PC-3 (cell line): Measurements from ENCODE around the gene HDAC8. TPM values are rescaled to one million over a fixed set of nuclear protein-coding genes. Genes with fewer than 3 reads are reported as not detected.

Experiments used
- ATAC-seq: fragments of 200-7000 bp; cut with Tn5 transposase; 2 replicates; pipeline ENCODE4 v1.9.1; 2020; ENCODE audit warnings: mild to moderate bottlenecking, moderate library complexity
- BruUV-seq: library from RNA; stranded (reverse); fragments of 400-500 nt; replicated peaks from 2 replicates; lab custom pipeline; 2021; lab: Mats Ljungman, UMichigan
- CTCF ChIA-PET: fragments of 300-600 bp; sonication (Branson Sonifier 250); formaldehyde crosslinking; loops from one replicate; lab custom pipeline; 2022; ENCODE audit warnings: antibody characterized with exemption; lab: Charles Lee
- POLR2A ChIA-PET: fragments of 300-600 bp; sonication (Branson Sonifier 250); formaldehyde crosslinking; loops from one replicate; lab custom pipeline; 2022; ENCODE audit warnings: antibody characterized with exemption; ENCODE audit not compliant: unreplicated experiment; lab: Charles Lee
- DNase-seq: peaks from one replicate; pipeline ENCODE4 v3.0.0-alpha.2; 2015
- H2AFZ ChIP-seq: fragments of 300-600 bp; sonication (generic); 2 replicates; pipeline ENCODE4 v1.6.0; 2016; ENCODE audit warnings: antibody characterized with exemption, low read length
- H3F3A ChIP-seq: fragments of 300-600 bp; sonication (generic); one replicate; pipeline ENCODE4 v1.6.0; 2017; ENCODE audit warnings: antibody characterized with exemption, low read length, control low read depth, mild to moderate bottlenecking; ENCODE audit not compliant: unreplicated experiment
- H3K27ac ChIP-seq: fragments of 300-600 bp; sonication (generic); 2 replicates; pipeline ENCODE4 v1.5.1; 2016; ENCODE audit warnings: mild to moderate bottlenecking, low read length
- H3K27me3 ChIP-seq: fragments of 300-600 bp; sonication (generic); 2 replicates; pipeline ENCODE4 v1.6.1; 2016; ENCODE audit warnings: low read length, mixed read lengths
- H3K36me3 ChIP-seq: fragments of 300-600 bp; sonication (generic); 2 replicates; pipeline ENCODE4 v1.6.1; 2016; ENCODE audit warnings: low read depth, mixed run types, low read length, mixed read lengths
- H3K4me1 ChIP-seq: fragments of 300-600 bp; sonication (generic); 2 replicates; pipeline ENCODE4 v1.5.1; 2016; ENCODE audit warnings: low read length; ENCODE audit not compliant: insufficient read depth
- H3K4me2 ChIP-seq: fragments of 300-600 bp; sonication (generic); 2 replicates; pipeline ENCODE4 v1.6.0; 2016; ENCODE audit warnings: low read length
- H3K4me3 ChIP-seq: fragments of 300-600 bp; sonication (generic); 2 replicates; pipeline ENCODE4 v1.5.1; 2016; ENCODE audit warnings: mild to moderate bottlenecking, low read length, mixed read lengths
- H3K79me2 ChIP-seq: fragments of 300-600 bp; sonication (generic); 2 replicates; pipeline ENCODE4 v1.6.1; 2017; ENCODE audit warnings: low read length, mixed read lengths
- H3K9ac ChIP-seq: fragments of 300-600 bp; sonication (generic); 2 replicates; pipeline ENCODE4 v1.6.0; 2016; ENCODE audit warnings: mild to moderate bottlenecking, low read length
- H3K9me2 ChIP-seq: fragments of 300-600 bp; sonication (generic); replicated peaks from 2 replicates; pipeline ENCODE4 v1.6.1; 2016; ENCODE audit warnings: mixed run types, low read length, mixed read lengths
- H3K9me3 ChIP-seq: fragments of 300-600 bp; sonication (generic); 2 replicates; pipeline ENCODE4 v1.6.1; 2016; ENCODE audit warnings: low read length, mixed read lengths
- H4K20me1 ChIP-seq: fragments of 300-600 bp; sonication (generic); 2 replicates; pipeline ENCODE4 v1.6.1; 2016; ENCODE audit warnings: low read length, mixed read lengths
- EZH2 ChIP-seq: fragments of 300-600 bp; sonication (generic); IDR thresholded peaks from one replicate; pipeline ENCODE4 v1.6.1; 2017; ENCODE audit warnings: antibody characterized with exemption, mild to moderate bottlenecking, low read length; ENCODE audit not compliant: unreplicated experiment
- EZH2phosphoT487 ChIP-seq: fragments of 300-600 bp; sonication (generic); IDR thresholded peaks from 2 replicates; pipeline ENCODE4 v1.6.1; 2018; ENCODE audit warnings: mild to moderate bottlenecking, antibody characterized with exemption, low read length, borderline replicate concordance
- intact Hi-C: fragments of 100-400 bp; cut with micrococcal nuclease; formaldehyde crosslinking; loops from 2 replicates; pipeline ENCODE4 v1.9.0; 2023
- total RNA-seq: library from RNA; depleted of rRNA; stranded (reverse); fragments of >200 nt; gene quantifications from 2 replicates; pipeline ENCODE4 v1.2.3, GENCODE V29; 2014
- TF ChIP-seq, protein P1 (sequence below): fragments of 300-600 bp; sonication (generic); conservative IDR thresholded peaks from 2 replicates; pipeline ENCODE4 v1.5.1; 2017; ENCODE audit warnings: antibody characterized with exemption, low read depth, mild to moderate bottlenecking, low read length

Gene HDAC8
- total RNA-seq, 1 experiment from 2014 or later, result 40.5 TPM

DNA sequence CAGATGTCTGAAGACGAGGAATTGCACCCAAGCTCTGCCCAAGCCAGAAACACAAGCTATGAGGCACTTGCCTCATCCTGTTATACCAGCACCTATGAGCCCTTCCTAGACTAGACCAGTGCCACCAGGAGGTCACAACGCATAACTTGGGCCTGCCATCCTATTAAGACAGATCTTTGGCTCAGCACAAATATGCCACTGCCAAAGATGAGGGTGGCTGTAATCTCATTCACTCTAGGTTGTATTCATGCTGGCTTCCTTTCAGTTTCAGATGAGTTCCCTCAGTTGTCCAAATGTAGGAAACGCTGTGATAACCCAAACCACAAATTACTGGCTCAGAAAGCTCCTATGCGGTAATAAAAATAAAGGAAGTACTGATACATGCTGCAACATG lies 190.4 kb downstream of the HDAC8 start:
- Histone ChIP-seq H3F3A (no peaks in the 10 kb centered on the region), H3K9me3 (no peaks in the 10 kb centered on the region), H4K20me1 (no peaks in the 10 kb centered on the region), H3K4me3 (no peak overlapping the region), H2AFZ (no peak overlapping the region), H3K4me2 (no peak overlapping the region), H3K79me2 (no peaks in the 10 kb centered on the region), H3K27me3 (no peaks in the 10 kb centered on the region), H3K27ac (no peak overlapping the region), H3K4me1 (no peaks in the 10 kb centered on the region), H3K36me3 (no peaks in the 10 kb centered on the region), H3K9me2 (no peaks in the 10 kb centered on the region), H3K9ac (no peak overlapping the region)
- ChIA-PET POLR2A (no interaction called here), CTCF (no interaction called here)
- no peak for DNase-seq
- no TSS peak for BruUV-seq
- TF ChIP-seq, protein P1, sequence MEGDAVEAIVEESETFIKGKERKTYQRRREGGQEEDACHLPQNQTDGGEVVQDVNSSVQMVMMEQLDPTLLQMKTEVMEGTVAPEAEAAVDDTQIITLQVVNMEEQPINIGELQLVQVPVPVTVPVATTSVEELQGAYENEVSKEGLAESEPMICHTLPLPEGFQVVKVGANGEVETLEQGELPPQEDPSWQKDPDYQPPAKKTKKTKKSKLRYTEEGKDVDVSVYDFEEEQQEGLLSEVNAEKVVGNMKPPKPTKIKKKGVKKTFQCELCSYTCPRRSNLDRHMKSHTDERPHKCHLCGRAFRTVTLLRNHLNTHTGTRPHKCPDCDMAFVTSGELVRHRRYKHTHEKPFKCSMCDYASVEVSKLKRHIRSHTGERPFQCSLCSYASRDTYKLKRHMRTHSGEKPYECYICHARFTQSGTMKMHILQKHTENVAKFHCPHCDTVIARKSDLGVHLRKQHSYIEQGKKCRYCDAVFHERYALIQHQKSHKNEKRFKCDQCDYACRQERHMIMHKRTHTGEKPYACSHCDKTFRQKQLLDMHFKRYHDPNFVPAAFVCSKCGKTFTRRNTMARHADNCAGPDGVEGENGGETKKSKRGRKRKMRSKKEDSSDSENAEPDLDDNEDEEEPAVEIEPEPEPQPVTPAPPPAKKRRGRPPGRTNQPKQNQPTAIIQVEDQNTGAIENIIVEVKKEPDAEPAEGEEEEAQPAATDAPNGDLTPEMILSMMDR, result no peak
- intact Hi-C loops, result no loop called here
- ATAC-seq, result no peak; the same call in 1 of the 2 replicates

DNA sequence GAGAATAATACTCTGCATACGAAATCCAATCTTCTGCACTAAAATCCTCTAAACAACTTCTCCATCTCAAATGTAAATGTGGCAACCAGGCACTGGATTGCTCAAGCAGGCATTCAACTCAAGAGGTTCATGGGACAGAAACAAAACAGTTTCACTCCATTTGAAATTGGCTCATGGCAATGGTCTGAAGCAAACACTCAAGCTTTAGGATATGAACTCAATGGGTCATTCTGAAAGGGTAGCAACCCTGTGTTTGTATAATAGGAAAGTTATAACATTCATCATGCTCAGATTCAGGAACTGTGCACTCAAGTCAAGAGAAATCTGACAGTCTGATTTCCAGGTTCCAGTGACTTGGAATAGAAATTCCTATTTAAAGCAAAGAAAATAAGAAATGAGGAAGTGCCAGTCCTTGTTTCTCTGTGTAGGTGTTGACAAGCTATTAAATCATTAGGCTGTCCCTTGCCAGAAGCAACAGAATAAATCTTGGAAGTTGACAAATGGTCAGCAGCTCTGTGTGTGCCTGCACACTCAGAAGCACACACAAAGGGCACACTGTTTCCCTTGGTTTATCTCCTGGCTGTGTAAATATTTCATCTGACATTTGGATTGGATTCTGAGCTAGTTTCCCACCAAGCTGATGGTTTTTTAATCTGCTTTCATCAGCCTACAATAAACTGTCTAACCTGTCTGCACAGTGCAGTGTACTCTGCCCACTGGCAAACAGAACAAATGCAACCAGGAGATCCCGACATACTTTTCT lies 191.0 kb downstream of the HDAC8 start:
- Histone ChIP-seq H3K4me2 (no peak overlapping the region), H3K4me3 (no peak overlapping the region), H3F3A (no peaks in the 10 kb centered on the region), H3K27me3 (no peaks in the 10 kb centered on the region), H3K9me3 (no peaks in the 10 kb centered on the region), H3K27ac (no peak overlapping the region), H3K9me2 (no peaks in the 10 kb centered on the region), H3K4me1 (no peaks in the 10 kb centered on the region), H3K79me2 (no peaks in the 10 kb centered on the region), H4K20me1 (no peaks in the 10 kb centered on the region), H3K9ac (no peak overlapping the region), H3K36me3 (no peaks in the 10 kb centered on the region), H2AFZ (no peak overlapping the region)
- no peak; the same call in 1 of the 2 replicates for ATAC-seq
- CTCF ChIA-PET, result no interaction called here
- no peak for DNase-seq
- TF ChIP-seq EZH2phosphoT487 (no peak), EZH2 (no peak)
- TF ChIP-seq, protein P1, result no peak
- no TSS peak for BruUV-seq
- intact Hi-C loops, result no loop called here
- POLR2A ChIA-PET, result no interaction called here

DNA sequence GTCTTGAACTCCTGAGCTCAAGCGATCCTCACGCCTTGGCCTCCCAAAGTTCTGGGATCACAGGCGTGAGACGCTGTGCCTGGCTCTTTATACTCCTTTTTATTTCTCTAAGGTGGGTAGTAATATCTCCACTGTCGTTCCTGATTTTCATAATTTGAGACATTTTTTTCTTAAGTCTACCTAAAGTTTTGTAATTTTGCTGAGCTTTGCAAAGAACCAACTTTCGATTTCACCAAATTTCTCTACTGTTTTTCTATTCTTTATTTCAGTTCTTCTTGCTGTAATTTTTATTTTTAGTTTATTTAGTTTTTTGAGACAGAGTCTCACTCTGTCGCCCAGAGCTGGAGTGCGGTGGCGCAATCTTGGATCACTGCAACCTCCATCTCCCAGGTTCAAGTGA lies 196.5 kb downstream of the HDAC8 start:
- POLR2A ChIA-PET, result no interaction called here
- TF ChIP-seq EZH2phosphoT487 (no peak), EZH2 (no peak)
- TF ChIP-seq, protein P1, result no peak
- Histone ChIP-seq H3K9me2 (no peaks in the 10 kb centered on the region), H3K27me3 (no peaks in the 10 kb centered on the region), H3K9ac (no peak overlapping the region), H3K27ac (no peak overlapping the region), H3K9me3 (no peaks in the 10 kb centered on the region), H2AFZ (no peak overlapping the region), H3K4me2 (no peak overlapping the region), H3K4me1 (no peaks in the 10 kb centered on the region), H4K20me1 (no peaks in the 10 kb centered on the region), H3K36me3 (no peaks in the 10 kb centered on the region), H3K4me3 (no peak overlapping the region), H3F3A (no peaks in the 10 kb centered on the region), H3K79me2 (no peaks in the 10 kb centered on the region)
- DNase-seq, result no peak
- CTCF ChIA-PET, result no interaction called here
- intact Hi-C loops, result no loop called here
- no peak for ATAC-seq
- no TSS peak for BruUV-seq
